IPS-NIHi7 (cell line): Measurements from ENCODE around the gene ZNRF3.
"Not testable (repeated sequence)": the region's sequence is repeated elsewhere in the genome, so short reads cannot be mapped to it uniquely, and the experiment has no call there.

ENCODE experiments used
- DNase-seq: peaks from one replicate; pipeline ENCODE4 v3.0.0; 2012; ENCODE audit warnings: mixed read lengths; ENCODE audit errors: extremely low spot score

Gene ZNRF3

GRCh38 chr22:28884747-28885350 is 1.5 kb downstream of the ZNRF3 start:
- no peak for DNase-seq

GRCh38 chr22:28885939-28886338 is 2.6 kb downstream of the ZNRF3 start:
- DNase-seq = no peak

DNA sequence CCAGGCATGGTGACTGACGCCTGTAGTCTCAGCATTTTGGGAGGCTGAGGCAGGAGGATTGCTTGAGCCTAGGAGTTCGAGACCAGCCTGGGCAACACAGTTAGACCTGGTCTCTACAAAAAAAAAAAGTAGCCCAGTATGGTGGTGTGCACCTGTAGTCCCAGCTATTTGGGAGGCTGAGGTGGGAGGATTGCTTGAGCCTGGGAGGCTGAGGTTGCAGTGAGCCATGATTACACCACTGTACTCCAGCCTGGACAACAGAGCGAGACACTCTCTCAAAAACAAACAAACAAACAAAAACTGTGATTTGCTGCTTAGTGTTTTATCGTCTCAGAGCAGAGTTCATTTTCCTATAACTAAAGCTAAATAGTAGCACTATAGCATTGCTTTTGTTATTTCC is 3.3 kb downstream of the ZNRF3 start:
- not testable (repeated sequence) for DNase-seq

DNA sequence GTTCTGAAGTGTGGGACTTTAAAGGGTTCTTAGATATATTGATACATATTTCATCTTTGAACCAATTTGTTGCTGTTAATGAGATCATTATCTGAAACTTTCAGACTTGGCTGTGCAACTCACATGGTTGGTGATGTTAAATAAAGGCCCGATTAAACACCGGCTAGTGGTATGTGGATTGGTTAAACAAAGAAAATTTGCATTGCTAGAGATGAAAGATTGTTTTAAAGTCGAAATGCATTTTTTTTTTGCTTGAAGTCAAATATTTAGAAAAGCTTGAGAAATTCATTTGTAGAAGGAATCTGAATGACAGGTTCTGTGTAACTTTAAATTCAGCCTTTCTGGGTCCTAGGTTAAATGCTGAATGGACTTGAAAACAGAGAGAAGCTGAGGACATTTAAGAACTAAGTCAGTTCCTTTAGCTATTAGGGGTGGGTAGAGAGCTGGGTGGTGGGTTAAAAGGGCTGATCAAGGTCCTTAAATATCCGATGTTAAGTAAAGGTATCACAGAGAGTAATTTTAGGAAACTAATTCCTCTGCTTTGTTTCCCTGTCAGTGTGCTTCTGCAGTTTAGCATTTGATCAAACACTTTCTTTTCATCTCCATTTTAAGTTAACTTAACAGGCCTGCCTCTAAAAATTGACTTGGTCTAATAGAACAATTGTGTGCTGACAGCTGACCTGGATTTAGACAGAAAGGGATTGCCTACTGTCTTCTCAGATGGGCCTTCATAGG is 4.5 kb downstream of the ZNRF3 start:
- no peak for DNase-seq

DNA sequence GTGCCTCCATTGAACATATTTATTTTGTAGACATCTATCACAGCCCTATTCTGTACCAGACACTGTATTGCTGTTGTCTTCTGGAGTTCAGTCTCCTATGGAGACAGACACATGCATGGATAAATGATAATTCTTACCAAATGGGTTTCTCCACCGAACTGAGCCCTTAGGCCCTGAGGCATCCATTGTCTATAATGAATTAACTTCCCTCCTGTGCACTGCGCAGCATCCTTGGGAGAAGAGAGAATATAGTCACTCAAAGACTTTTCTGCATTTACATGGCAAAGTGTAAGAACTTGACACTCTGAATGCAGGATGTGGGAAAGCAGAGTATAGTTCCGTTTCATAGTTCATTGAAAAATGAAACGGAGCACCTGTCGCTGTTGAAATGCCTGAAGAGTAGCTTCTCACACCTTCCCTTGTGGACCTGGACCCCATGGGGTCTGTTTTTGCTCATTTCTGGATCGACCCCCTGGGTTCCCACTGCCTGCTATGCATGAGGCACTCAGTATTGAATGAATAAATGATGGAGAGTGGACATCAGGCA is 6.2 kb downstream of the ZNRF3 start:
- no peak for DNase-seq

DNA sequence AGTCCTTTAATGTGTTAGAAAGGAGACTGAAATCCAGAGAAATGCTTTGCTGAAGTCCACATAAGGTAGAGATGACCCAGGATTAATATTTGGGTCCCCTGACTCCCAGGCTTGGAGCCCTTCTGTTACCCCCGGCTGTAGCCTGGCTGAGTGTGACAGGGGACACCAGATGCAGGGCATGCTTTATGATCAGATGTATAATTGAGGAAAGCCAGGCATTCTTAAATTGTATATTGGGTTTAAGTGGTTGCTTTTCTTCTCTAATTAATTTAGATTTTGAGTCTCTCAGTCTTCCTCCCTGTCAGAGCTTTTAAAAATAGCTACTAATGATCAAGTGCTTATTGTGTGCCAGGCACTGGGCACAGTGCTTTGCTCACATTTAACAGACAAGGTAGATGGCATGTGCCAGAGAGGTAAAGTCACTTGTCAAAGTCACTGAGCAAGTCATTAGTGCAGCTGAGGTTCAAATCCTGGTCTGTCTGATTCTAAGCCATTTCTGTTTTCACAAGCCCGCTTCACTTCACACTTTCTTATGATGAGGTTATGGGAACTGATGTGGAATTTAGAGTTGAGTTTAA is 7.9 kb downstream of the ZNRF3 start:
- DNase-seq = no peak

DNA sequence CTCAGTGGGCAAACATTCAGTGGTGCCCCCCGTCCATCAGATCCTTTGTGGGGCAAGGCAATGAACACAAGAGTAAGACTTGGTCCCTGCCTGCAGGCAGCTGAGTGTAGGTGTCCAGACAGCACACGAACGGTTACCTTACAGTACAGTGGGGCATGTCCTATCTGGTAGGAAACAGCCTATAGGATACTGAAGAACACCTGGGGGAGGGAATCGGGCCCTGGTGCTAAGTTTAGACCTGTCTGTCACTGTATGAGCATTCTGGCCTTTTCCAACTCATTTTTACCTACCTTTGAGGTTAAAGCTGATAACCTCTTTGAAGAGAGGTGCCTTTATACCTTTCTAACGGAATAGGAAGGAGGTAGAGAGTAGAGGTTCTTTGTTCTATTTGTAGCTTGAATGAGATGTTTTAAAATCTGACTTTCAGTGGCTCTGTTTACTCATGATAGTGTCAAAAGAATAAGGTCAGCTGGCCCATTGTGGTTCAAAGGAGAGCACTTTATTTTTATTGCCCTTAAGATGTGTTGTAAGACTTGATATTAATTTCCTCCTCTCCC is 8.9 kb downstream of the ZNRF3 start:
- no peak for DNase-seq

GRCh38 chr22:28893810-28894209 is 10.4 kb downstream of the ZNRF3 start:
- DNase-seq = no peak

- no peak for DNase-seq
These were observed 11.0 kb downstream of the ZNRF3 start for GRCh38 chr22:28894334-28894733.

GRCh38 chr22:28894807-28895206 is 11.4 kb downstream of the ZNRF3 start:
- DNase-seq = no peak

DNA sequence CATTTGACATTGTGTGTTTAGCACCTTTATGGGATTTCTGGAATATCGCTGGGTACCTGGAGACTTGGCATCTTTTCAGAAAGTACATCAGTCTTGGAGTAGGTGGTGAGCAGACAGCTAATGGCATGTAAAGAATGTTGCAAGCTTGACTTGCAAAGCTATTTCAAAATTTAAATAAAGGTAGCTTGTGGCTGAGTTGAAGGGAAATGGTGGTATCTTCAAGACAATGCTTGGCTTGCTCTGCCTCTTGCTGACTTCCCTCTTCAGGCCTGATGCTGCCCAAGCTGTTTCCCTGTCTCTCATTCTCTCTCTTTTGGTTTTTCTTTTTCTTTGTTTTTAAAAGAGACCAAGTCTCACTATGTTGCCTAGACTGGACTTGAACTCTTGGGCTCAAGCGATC is 13.2 kb downstream of the ZNRF3 start:
- no peak for DNase-seq

GRCh38 chr22:28898233-28898629 is 14.9 kb downstream of the ZNRF3 start:
- no peak for DNase-seq

DNA sequence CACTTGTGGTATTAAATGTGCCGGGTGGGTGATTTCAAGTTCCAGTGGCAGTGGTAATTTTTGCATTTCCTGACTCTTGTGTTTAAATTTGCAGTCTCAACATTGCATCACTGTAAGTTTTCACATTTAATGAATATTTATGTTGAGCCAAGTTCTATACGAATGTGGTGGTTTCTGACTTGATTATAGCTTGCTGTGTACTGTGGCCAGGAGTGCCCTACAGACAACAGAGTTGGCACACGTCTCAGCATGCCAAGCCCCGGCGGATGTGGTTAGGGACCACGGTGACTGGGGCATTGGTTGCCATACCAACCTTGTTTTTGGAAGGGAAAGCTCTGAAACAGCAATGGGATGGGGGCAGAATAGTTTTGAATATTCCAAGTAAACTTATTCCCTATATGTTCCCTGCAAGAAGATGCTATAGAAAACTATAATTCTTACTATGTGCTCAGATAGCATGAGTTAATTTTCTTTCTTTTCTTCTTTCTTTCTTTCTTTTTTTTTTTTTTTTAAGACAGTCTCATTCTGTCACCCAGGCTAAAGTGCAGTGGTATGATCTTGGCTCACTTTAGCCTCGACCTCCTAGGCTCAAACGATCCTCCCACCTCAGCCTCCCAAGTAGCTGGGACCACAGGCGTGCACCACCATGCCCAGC is 16.0 kb downstream of the ZNRF3 start:
- no peak for DNase-seq

DNA sequence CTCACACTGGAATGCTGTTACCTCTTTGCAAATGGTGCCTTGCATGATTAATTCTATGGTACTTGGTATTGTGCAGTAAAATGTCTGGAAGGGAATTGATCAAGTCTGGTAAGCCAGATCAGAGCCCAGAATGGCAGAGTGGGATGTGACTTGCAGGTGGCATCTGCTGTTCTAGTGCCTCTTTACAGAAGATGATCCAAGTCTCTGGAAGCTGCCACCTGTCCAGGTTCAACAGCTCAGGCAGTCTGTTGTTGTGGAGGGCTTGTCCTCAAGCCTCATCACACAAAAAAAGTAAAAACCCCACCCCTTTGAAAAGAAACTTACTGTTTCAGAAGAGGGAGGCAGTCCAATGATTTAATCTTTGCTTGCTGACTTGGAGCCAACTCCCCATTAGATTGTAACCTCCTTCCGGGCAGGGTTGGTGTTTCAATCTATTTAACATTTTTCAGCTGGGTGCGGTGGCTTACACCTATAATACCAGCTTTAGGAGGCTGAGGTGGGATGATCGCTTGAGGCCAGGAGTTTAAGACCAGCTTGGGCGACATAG is 17.1 kb downstream of the ZNRF3 start:
- no peak for DNase-seq

- DNase-seq = no peak
These were observed 19.1 kb downstream of the ZNRF3 start for GRCh38 chr22:28902490-28902889.

DNA sequence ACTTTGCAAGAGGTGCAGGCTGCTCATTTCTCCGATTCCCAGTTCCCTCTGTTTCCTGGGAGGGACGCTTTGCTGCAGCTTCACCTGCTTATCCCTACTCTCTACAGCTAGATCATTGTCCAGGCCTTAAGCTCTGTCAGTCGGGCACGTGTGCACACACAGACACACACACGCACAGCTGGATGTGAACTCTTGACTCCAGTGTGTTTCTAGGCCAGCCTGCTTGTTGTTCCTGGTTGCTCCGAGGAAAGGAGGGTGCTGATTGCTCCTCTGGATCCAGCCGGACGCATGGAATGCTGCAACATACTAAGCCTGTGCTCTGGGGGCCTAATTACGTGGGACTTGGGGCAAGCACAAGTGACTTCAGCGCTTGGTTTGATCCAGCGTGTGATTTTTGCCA is 19.7 kb downstream of the ZNRF3 start:
- no peak for DNase-seq

DNA sequence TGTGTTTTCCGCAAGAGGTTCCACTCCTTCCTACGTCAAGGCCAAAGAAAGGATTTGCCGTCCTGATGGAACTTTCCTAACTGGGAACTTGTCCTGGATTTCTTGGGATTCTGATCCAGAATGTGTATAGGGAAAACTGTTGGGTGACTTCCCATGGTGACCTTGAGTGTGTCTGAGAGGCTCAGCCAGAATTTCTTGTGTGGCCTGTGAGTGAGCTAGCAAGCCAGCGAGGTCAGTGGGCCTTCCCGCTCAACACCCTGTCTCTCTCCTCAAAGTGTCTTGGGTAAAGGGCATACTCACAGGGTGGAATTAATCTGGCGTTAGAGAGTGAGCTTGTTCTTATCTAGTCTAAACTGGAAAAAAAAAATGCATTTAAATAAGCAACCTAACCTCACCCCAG is 20.4 kb downstream of the ZNRF3 start:
- no peak for DNase-seq

DNA sequence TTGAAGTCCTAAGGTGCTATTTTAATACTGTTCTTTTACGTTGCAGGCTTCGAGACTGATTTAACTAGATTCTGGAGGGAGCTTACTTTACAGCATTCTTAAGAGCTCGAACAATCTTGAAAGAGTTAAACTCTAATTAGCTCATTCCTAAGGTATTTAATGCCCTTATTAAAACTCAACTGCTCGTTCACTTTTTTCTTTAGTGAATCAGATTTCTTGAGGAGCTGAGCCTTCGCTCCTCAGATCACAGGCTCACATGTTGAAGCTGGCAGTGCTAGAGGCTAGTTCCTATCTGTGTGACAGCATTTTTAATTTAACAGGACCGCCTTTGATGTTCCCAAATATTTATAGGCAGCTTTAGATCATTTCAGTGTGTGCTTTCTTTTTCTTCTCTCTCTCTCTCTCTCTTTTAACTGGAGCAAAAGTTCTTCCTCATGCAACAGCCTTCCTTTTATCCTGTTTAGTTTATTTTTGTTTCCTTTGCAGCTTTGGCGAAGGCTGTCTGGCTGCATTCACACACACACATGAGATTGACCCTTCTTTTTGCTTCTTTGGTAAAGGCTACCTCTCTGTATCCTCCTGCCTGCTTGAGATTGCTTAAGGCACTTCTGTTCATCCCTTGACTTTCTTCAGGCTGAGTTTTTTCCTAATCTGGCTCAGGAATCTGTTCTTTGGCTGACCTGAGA is 21.0 kb downstream of the ZNRF3 start:
- no peak for DNase-seq

GRCh38 chr22:28905256-28905832 is 22.0 kb downstream of the ZNRF3 start:
- DNase-seq = no peak

DNA sequence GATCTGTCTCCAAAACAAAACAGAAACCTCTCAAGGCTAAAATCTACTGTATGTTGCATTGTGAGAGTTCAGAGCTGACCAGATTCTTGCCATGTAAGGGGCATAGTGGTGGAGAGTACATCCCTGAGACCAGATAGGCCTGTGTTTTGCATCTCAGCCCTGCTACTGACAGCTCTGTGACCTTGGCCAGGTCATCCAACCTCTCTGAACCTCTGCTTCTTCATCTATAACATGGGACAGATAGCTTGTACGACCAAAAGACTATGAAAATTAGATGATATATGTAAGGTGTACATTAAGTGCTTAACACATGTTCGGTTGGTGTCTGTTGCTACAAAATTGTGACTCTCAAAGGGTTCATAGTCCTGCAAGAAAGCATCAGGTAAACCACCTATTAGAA is 22.9 kb downstream of the ZNRF3 start:
- DNase-seq = no peak
